B cell (primary cell): ENCODE measurements around the gene PPP2R5A. TPM values are rescaled to one million over a fixed set of nuclear protein-coding genes. Genes with fewer than 3 reads are reported as not detected.

ENCODE experiments used
- ATAC-seq: fragments of 200-7000 bp; cut with Tn5 transposase; one replicate; pipeline ENCODE4 v1.10.0; 2021; ENCODE audit warnings: low read depth, mild to moderate bottlenecking, moderate number of reproducible peaks, moderate library complexity
- CTCF ChIA-PET: fragments of 350-600 bp; sonication (Branson Sonifier 250); formaldehyde crosslinking; loops from one replicate; lab custom pipeline; 2021; ENCODE audit warnings: antibody characterized with exemption, inconsistent platforms; lab: Charles Lee
- POLR2A ChIA-PET: fragments of 350-600 bp; sonication (Branson Sonifier 250); formaldehyde crosslinking; loops from one replicate; lab custom pipeline; 2021; ENCODE audit warnings: antibody characterized with exemption; lab: Charles Lee
- DNase-seq: peaks from one replicate; pipeline ENCODE4 v3.0.0; 2013
- H2AFZ ChIP-seq: 2 replicates; pipeline ENCODE4 v1.6.1; 2012; ENCODE audit warnings: mild to moderate bottlenecking, low read depth, low read length; ENCODE audit not compliant: insufficient read depth, poor library complexity, severe bottlenecking
- H3K27ac ChIP-seq, 2 donors: 1 replicate in 1 of 2; 2 replicates in 1 of 2; pipeline ENCODE4 v1.5.1; 2012 to 2013; ENCODE audit warnings: low read length in 2 of 2, mild to moderate bottlenecking in 2 of 2, moderate library complexity in 1 of 2
- H3K27me3 ChIP-seq, 4 experiments: fragments of 200-600 bp in 1 of 4; sonication (generic) in 1 of 4; replicated peaks in 1 of 4; 1 replicate in 2 of 4; 2 replicates in 2 of 4; pipeline versions ENCODE4 v1.6.1 to v1.7.0; 2013 to 2016; ENCODE audit warnings: low read length in 3 of 4, mild to moderate bottlenecking in 2 of 4, mixed read lengths in 1 of 4, moderate library complexity in 1 of 4; ENCODE audit not compliant: insufficient read depth in 4 of 4, control insufficient read depth in 3 of 4; ENCODE audit errors: control extremely low read depth in 1 of 4
- H3K36me3 ChIP-seq, 2 experiments: replicated peaks in 1 of 2; 1 replicate in 1 of 2; 2 replicates in 1 of 2; pipeline versions ENCODE4 v1.6.1 to v1.7.1; 2013; ENCODE audit warnings: low read length in 1 of 2; ENCODE audit not compliant: insufficient read depth in 2 of 2, control insufficient read depth in 1 of 2; ENCODE audit errors: control extremely low read depth in 1 of 2, extremely low read depth in 1 of 2
- H3K4me1 ChIP-seq, 2 donors: fragments of 200-600 bp in 1 of 2; sonication (generic) in 1 of 2; 1 replicate in 1 of 2; 2 replicates in 1 of 2; pipeline versions ENCODE4 v1.5.1 to v1.6.1; 2013 to 2017; ENCODE audit warnings: low read length in 2 of 2; ENCODE audit not compliant: control insufficient read depth in 2 of 2, insufficient read depth in 2 of 2
- H3K4me2 ChIP-seq: replicated peaks from 2 replicates; pipeline ENCODE3; 2012; ENCODE audit warnings: mild to moderate bottlenecking, low read depth, low read length; ENCODE audit not compliant: poor library complexity, severe bottlenecking
- H3K4me3 ChIP-seq, 5 experiments: fragments of 200-600 bp in 1 of 5; sonication (generic) in 1 of 5; 1 replicate in 3 of 5; 2 replicates in 2 of 5; pipeline versions ENCODE4 v1.5.1 to v1.7.0; 2011 to 2016; ENCODE audit warnings: low read length in 4 of 5, mild to moderate bottlenecking in 4 of 5, low read depth in 2 of 5, control low read depth in 1 of 5, moderate library complexity in 1 of 5; ENCODE audit not compliant: insufficient read depth in 1 of 5; ENCODE audit errors: control extremely low read depth in 1 of 5, extremely low read depth in 1 of 5
- H3K79me2 ChIP-seq: fragments of 200-600 bp; sonication (generic); one replicate; pipeline ENCODE4 v1.6.0; 2016; ENCODE audit warnings: low read length; ENCODE audit not compliant: control insufficient read depth, insufficient read depth
- H3K9ac ChIP-seq: fragments of 200-600 bp; sonication (generic); 2 replicates; pipeline ENCODE4 v1.6.1; 2017; ENCODE audit warnings: mild to moderate bottlenecking, low read length, moderate library complexity
- H3K9me3 ChIP-seq, 3 donors: one replicate each; pipeline versions ENCODE4 v1.6.1 to v1.7.1; 2013; ENCODE audit warnings: low read length in 2 of 3; ENCODE audit not compliant: control insufficient read depth in 2 of 3, insufficient read depth in 1 of 3; ENCODE audit errors: control extremely low read depth in 1 of 3
- H4K20me1 ChIP-seq: 2 replicates; pipeline ENCODE4 v1.6.0; 2012; ENCODE audit warnings: mild to moderate bottlenecking, low read length; ENCODE audit not compliant: insufficient read depth, control insufficient read depth, poor library complexity, severe bottlenecking
- H3K27ac Mint-ChIP-seq: one replicate; pipeline ENCODE4 v1.8.0; 2021; ENCODE audit warnings: mixed read lengths
- H3K27me3 Mint-ChIP-seq: one replicate; pipeline ENCODE4 v1.8.0; 2021; ENCODE audit warnings: mixed read lengths
- H3K4me1 Mint-ChIP-seq: one replicate; pipeline ENCODE4 v1.8.0; 2021; ENCODE audit warnings: mixed read lengths
- H3K4me3 Mint-ChIP-seq: one replicate; pipeline ENCODE4 v1.8.0; 2021; ENCODE audit warnings: mixed read lengths
- H3K9me3 Mint-ChIP-seq: one replicate; pipeline ENCODE4 v1.8.0; 2022; ENCODE audit warnings: mixed read lengths; ENCODE audit not compliant: insufficient read depth
- EZH2 ChIP-seq: IDR thresholded peaks from 2 replicates; pipeline ENCODE4 v1.6.1; 2012; ENCODE audit warnings: borderline replicate concordance, low read depth, mild to moderate bottlenecking, moderate library complexity, low read length; ENCODE audit not compliant: insufficient read depth, poor library complexity, severe bottlenecking
- WGBS: methylation state at CpG from one replicate; pipeline ENCODE4 v1.1.5; 2013; ENCODE audit warnings: missing lambda C conversion rate; ENCODE audit not compliant: insufficient coverage; 5-methylcytosine and 5-hydroxymethylcytosine counted together
- intact Hi-C: fragments of 100-400 bp; cut with micrococcal nuclease; formaldehyde crosslinking; loops from one replicate; pipeline ENCODE4 v1.10.0; 2022
- polyA plus RNA-seq: library from polyadenylated mRNA; depleted of rRNA; stranded (reverse); fragments of >200 nt; gene quantifications from 2 replicates; pipeline ENCODE4 v1.2.3, GENCODE V29; 2012
- total RNA-seq, 2 donors: library from RNA; stranded (reverse); fragments of 120-200 nt in 1 of 2; gene quantifications; 1 replicate in 1 of 2; 2 replicates in 1 of 2; pipeline versions ENCODE4 v1.2.3 to v1.2.4, GENCODE V29; 2013 to 2022
- TF ChIP-seq, protein P1 (sequence below): fragments of 200-600 bp; IDR thresholded peaks from one replicate; pipeline ENCODE4 v1.8.0; 2022; ENCODE audit warnings: antibody characterized with exemption, mild to moderate bottlenecking

The PPP2R5A gene
- total and polyA plus RNA-seq, 2 donors (not counting 1 experiment from before 2014, with no cell fraction given), result 22.4 to 43.4 TPM

DNA sequence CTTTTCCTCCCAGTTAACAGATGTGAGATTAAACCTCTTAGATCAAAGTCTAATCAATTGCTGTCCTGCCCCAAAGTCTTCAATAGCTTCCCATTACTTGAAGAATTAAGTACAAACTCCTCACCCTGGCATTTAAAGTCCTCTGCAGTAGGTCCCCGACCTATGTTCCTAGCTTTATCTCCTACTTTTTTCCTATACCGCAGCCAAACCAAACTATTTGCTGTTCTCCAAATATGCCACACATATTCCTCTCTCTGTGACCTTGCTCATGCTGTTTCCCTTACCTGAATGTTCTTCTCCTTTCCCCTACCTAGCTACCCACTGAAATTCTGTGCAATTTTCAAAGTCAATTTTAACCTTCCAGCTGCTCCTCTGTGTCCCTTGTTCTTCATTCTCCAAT is 14.0 kb upstream of the PPP2R5A start:
- POLR2A ChIA-PET, result no interaction called here
- H2AFZ ChIP-seq, result no peak overlapping the region
- H3K4me3 ChIP-seq, result no peak overlapping the region
- peaks cover 7% of the 10 kb centered on the region in 2 donors for H3K4me1 ChIP-seq
- H3K27me3 ChIP-seq, result peaks cover 0 to 4% (median 0%) of the 10 kb centered on the region in 4 experiments
- H3K79me2 ChIP-seq, result no peaks in the 10 kb centered on the region
- Mint-ChIP-seq H3K4me3 (no peak overlapping the region), H3K27ac (no peak overlapping the region), H3K9me3 (no peaks in the 10 kb centered on the region), H3K27me3 (peaks cover 4% of the 10 kb centered on the region), H3K4me1 (peaks cover 8% of the 10 kb centered on the region)
- 92% methylated on average over 2 of the region's 2 CpGs for WGBS
- H4K20me1 ChIP-seq, result no peaks in the 10 kb centered on the region
- intact Hi-C loops, result no loop called here
- H3K27ac ChIP-seq, result no peak overlapping the region
- no peak overlapping the region for H3K4me2 ChIP-seq
- no peaks in the 10 kb centered on the region for H3K36me3 ChIP-seq
- DNase-seq (no peak), ATAC-seq (no peak)
- H3K9me3 ChIP-seq, result no peaks in the 10 kb centered on the region
- CTCF ChIA-PET, result interaction anchor here (1.4 kb wide), 1 partner anchor 9 kb away, joined by 3 read pairs; no protein-coding TSS in a partner anchor
- H3K9ac ChIP-seq, result no peak overlapping the region
- TF ChIP-seq, protein P1, sequence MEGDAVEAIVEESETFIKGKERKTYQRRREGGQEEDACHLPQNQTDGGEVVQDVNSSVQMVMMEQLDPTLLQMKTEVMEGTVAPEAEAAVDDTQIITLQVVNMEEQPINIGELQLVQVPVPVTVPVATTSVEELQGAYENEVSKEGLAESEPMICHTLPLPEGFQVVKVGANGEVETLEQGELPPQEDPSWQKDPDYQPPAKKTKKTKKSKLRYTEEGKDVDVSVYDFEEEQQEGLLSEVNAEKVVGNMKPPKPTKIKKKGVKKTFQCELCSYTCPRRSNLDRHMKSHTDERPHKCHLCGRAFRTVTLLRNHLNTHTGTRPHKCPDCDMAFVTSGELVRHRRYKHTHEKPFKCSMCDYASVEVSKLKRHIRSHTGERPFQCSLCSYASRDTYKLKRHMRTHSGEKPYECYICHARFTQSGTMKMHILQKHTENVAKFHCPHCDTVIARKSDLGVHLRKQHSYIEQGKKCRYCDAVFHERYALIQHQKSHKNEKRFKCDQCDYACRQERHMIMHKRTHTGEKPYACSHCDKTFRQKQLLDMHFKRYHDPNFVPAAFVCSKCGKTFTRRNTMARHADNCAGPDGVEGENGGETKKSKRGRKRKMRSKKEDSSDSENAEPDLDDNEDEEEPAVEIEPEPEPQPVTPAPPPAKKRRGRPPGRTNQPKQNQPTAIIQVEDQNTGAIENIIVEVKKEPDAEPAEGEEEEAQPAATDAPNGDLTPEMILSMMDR, result peak; percentile 14
- no peak for TF ChIP-seq EZH2

DNA sequence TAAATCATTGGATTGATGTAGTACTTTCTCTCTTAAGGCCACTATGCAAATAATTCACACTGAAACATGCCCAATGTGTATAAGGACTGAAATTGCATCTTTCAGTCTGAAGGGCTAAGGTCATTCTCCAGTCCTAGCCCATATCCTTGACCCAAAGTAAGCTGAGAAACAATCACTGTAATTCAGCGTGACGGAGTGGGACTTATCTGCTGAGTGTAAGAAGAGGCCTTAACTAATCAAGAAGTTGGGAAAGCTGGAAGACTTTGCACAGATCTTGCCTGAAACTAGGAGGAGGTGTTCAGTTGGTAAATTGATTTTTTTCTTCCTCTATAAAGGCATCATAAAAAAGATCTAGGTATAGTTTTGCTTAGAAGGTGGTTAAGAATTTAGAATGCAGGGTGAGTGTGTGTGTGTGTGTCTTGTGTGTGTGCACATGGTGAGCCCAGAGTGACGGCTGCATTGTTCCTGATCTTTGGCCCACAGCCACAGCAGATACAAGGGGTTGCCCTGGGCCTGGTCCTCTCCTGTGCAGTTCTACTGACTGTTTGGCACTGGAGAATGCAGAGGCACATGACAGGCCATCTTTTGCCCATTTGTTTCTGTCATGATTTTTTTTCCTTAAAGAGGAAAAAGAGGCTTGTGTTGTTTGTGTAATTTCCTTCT is 13.3 kb upstream of the PPP2R5A start:
- H3K9me3 Mint-ChIP-seq, result no peaks in the 10 kb centered on the region
- no peaks in the 10 kb centered on the region for H4K20me1 ChIP-seq
- POLR2A ChIA-PET, result no interaction called here
- H3K4me2 ChIP-seq, result no peak overlapping the region
- H3K27me3 ChIP-seq, result peaks cover 0 to 4% (median 0%) of the 10 kb centered on the region in 4 experiments
- H3K27me3 Mint-ChIP-seq, result peaks cover 4% of the 10 kb centered on the region
- H3K27ac Mint-ChIP-seq, result no peak overlapping the region
- no peaks in the 10 kb centered on the region for H3K9me3 ChIP-seq
- no peak overlapping the region for H3K4me3 ChIP-seq
- no peaks in the 10 kb centered on the region for H3K79me2 ChIP-seq
- no peak overlapping the region for H3K4me3 Mint-ChIP-seq
- WGBS, result 100% methylated on average over 3 of the region's 3 CpGs
- no peaks in the 10 kb centered on the region for H3K36me3 ChIP-seq
- CTCF ChIA-PET, result no interaction called here
- H3K9ac ChIP-seq, result no peak overlapping the region
- no peak overlapping the region for H2AFZ ChIP-seq
- H3K27ac ChIP-seq, result no peak overlapping the region
- no peak for ATAC-seq
- TF ChIP-seq, protein P1, result no peak
- no peak for TF ChIP-seq EZH2
- no peak for DNase-seq
- H3K4me1 ChIP-seq, result peaks cover 7% of the 10 kb centered on the region in 2 donors
- intact Hi-C loops, result no loop called here
- peaks cover 7% of the 10 kb centered on the region for H3K4me1 Mint-ChIP-seq
